A673 (cell line): ENCODE measurements around the gene CCDC13. TPM values are rescaled to one million over a fixed set of nuclear protein-coding genes. Genes with fewer than 3 reads are reported as not detected.
A peak's percentile ranks its signal among the peaks of the same experiment; 100 is the strongest.

Source experiments
- BruUV-seq: library from RNA; stranded (reverse); fragments of 400-500 nt; replicated peaks from 2 replicates; lab custom pipeline; 2021; lab: Mats Ljungman, UMichigan
- CTCF ChIA-PET: fragments of 300-600 bp; sonication (Branson Sonifier 250); formaldehyde crosslinking; loops from one replicate; lab custom pipeline; 2022; ENCODE audit warnings: antibody characterized with exemption; lab: Charles Lee
- POLR2A ChIA-PET: fragments of 300-600 bp; sonication (Branson Sonifier 250); formaldehyde crosslinking; loops from one replicate; lab custom pipeline; 2022; ENCODE audit warnings: antibody characterized with exemption; ENCODE audit not compliant: low non-redundant PET; lab: Charles Lee
- DNase-seq: peaks from one replicate; pipeline ENCODE4 v3.0.0-alpha.2; 2015; ENCODE audit warnings: low spot score
- H3K27ac ChIP-seq: fragments of 200-600 bp; sonication (generic); 2 replicates; pipeline ENCODE4 v1.5.1; 2016; ENCODE audit warnings: mixed run types, low read depth, mild to moderate bottlenecking, mixed read lengths, antibody characterized with exemption, low read length; ENCODE audit not compliant: poor library complexity, severe bottlenecking
- H3K27me3 ChIP-seq: fragments of 200-600 bp; sonication (generic); replicated peaks from 2 replicates; pipeline ENCODE4 v1.6.1; 2017; ENCODE audit warnings: mixed run types, low read depth, mild to moderate bottlenecking, mixed read lengths, antibody characterized with exemption, low read length; ENCODE audit not compliant: insufficient read depth, poor library complexity
- H3K36me3 ChIP-seq: fragments of 200-600 bp; sonication (generic); 2 replicates; pipeline ENCODE4 v1.6.1; 2016; ENCODE audit warnings: mixed run types, mild to moderate bottlenecking, mixed read lengths, antibody characterized with exemption, low read length; ENCODE audit not compliant: insufficient read depth, poor library complexity, severe bottlenecking
- H3K4me1 ChIP-seq: fragments of 200-600 bp; sonication (generic); 2 replicates; pipeline ENCODE4 v1.6.1; 2017; ENCODE audit warnings: mixed run types, mild to moderate bottlenecking, mixed read lengths, antibody characterized with exemption, low read length; ENCODE audit not compliant: insufficient read depth, poor library complexity, severe bottlenecking
- H3K4me3 ChIP-seq: fragments of 200-600 bp; sonication (generic); 2 replicates; pipeline ENCODE4 v1.5.1; 2016; ENCODE audit warnings: low read depth, mixed run types, mild to moderate bottlenecking, mixed read lengths, low read length; ENCODE audit not compliant: poor library complexity, severe bottlenecking
- H3K9me3 ChIP-seq: fragments of 200-600 bp; sonication (generic); 2 replicates; pipeline ENCODE4 v1.6.1; 2016; ENCODE audit warnings: mixed run types, low read depth, mild to moderate bottlenecking, mixed read lengths, antibody characterized with exemption, low read length; ENCODE audit not compliant: poor library complexity, severe bottlenecking
- CTCF ChIP-seq: fragments of 300-800, 200-600 bp; sonication (generic); conservative IDR thresholded peaks from 2 replicates; pipeline ENCODE4 v1.5.1; 2017; ENCODE audit warnings: low read depth, mild to moderate bottlenecking, antibody characterized with exemption, low read length, moderate library complexity, mixed read lengths
- EZH2 ChIP-seq: fragments of 200-600 bp; sonication (generic); IDR thresholded peaks from 2 replicates; pipeline ENCODE4 v1.6.1; 2017; ENCODE audit warnings: borderline replicate concordance, low read depth, mild to moderate bottlenecking, mixed read lengths, antibody characterized with exemption, low read length; ENCODE audit not compliant: poor library complexity, severe bottlenecking
- intact Hi-C: fragments of 100-400 bp; cut with micrococcal nuclease; formaldehyde crosslinking; loops from one replicate; pipeline ENCODE4 v1.10.0; 2022; ENCODE audit not compliant: unreplicated experiment
- total RNA-seq: library from RNA; stranded (reverse); gene quantifications from 2 replicates; pipeline ENCODE4 v1.2.3, GENCODE V29; 2021

CCDC13 gene
- total RNA-seq, 1 experiment from 2014 or later, result not detected

GRCh38 chr3:42751609-42752008 lies 21.4 kb downstream of the CCDC13 start:
- peaks cover 6% of the 10 kb centered on the region for H3K4me1 ChIP-seq
- TF ChIP-seq EZH2 (no peak), CTCF (no peak)
- no peaks in the 10 kb centered on the region for H3K27me3 ChIP-seq
- BruUV-seq, result no TSS peak
- POLR2A ChIA-PET, result no interaction called here
- no peak for DNase-seq
- H3K27ac ChIP-seq, result no peak overlapping the region
- intact Hi-C loops, result no loop called here
- no peaks in the 10 kb centered on the region for H3K9me3 ChIP-seq
- H3K36me3 ChIP-seq, result no peaks in the 10 kb centered on the region
- CTCF ChIA-PET, result no interaction called here
- no peak overlapping the region for H3K4me3 ChIP-seq

- Histone ChIP-seq H3K4me1 (peaks cover 6% of the 10 kb centered on the region), H3K27ac (no peak overlapping the region), H3K4me3 (no peak overlapping the region), H3K9me3 (no peaks in the 10 kb centered on the region), H3K27me3 (no peaks in the 10 kb centered on the region), H3K36me3 (no peaks in the 10 kb centered on the region)
- intact Hi-C loops, result no loop called here
- no TSS peak for BruUV-seq
- ChIA-PET CTCF (no interaction called here), POLR2A (no interaction called here)
- TF ChIP-seq CTCF (no peak), EZH2 (no peak)
- DNase-seq, result no peak
Observed at GRCh38 chr3:42750834-42751233, 22.2 kb downstream of the CCDC13 start.

GRCh38 chr3:42749753-42750231 lies 23.3 kb downstream of the CCDC13 start:
- ChIA-PET POLR2A (no interaction called here), CTCF (no interaction called here)
- TF ChIP-seq CTCF (peak; percentile 40), EZH2 (no peak)
- intact Hi-C loops, result loop anchor here (10.0 kb wide), 1 partner anchor 175 kb away; no protein-coding TSS in a partner anchor
- BruUV-seq, result no TSS peak
- no peaks in the 10 kb centered on the region for H3K36me3 ChIP-seq
- no peaks in the 10 kb centered on the region for H3K27me3 ChIP-seq
- H3K9me3 ChIP-seq, result no peaks in the 10 kb centered on the region
- peaks cover 6% of the 10 kb centered on the region for H3K4me1 ChIP-seq
- DNase-seq, result no peak
- H3K4me3 ChIP-seq, result no peak overlapping the region
- H3K27ac ChIP-seq, result no peak overlapping the region
